Glutamatergic neuron (in vitro differentiated cells): ENCODE data around the gene C11orf24. TPM values are rescaled to one million over a fixed set of nuclear protein-coding genes. Genes with fewer than 3 reads are reported as not detected.

ENCODE experiments used
- DNase-seq: peaks from one replicate; pipeline ENCODE4 v3.0.0; 2022
- H3K27ac Mint-ChIP-seq: one replicate; pipeline ENCODE4 v1.8.0; 2020; ENCODE audit warnings: mild to moderate bottlenecking, mixed read lengths, inconsistent platforms; ENCODE audit not compliant: unreplicated experiment
- H3K27me3 Mint-ChIP-seq: one replicate; pipeline ENCODE4 v1.8.0; 2020; ENCODE audit warnings: mild to moderate bottlenecking, moderate library complexity, mixed read lengths, inconsistent platforms; ENCODE audit not compliant: unreplicated experiment
- H3K36me3 Mint-ChIP-seq: one replicate; pipeline ENCODE4 v1.8.0; 2020; ENCODE audit warnings: mild to moderate bottlenecking, mixed read lengths, inconsistent platforms; ENCODE audit not compliant: unreplicated experiment
- H3K4me1 Mint-ChIP-seq: one replicate; pipeline ENCODE4 v1.8.0; 2020; ENCODE audit warnings: mild to moderate bottlenecking, low read depth, mixed read lengths, inconsistent platforms; ENCODE audit not compliant: unreplicated experiment
- H3K4me3 Mint-ChIP-seq: one replicate; pipeline ENCODE4 v1.8.0; 2020; ENCODE audit warnings: mild to moderate bottlenecking, mixed read lengths, inconsistent platforms; ENCODE audit not compliant: unreplicated experiment
- H3K9me3 Mint-ChIP-seq: one replicate; pipeline ENCODE4 v1.8.0; 2020; ENCODE audit warnings: mild to moderate bottlenecking, moderate library complexity, mixed read lengths, inconsistent platforms; ENCODE audit not compliant: unreplicated experiment
- CTCF ChIP-seq: fragments of 200-600 bp; sonication (generic); IDR thresholded peaks from one replicate; pipeline ENCODE4 v1.5.0; 2021; ENCODE audit not compliant: partially characterized antibody, unreplicated experiment
- total RNA-seq: library from RNA; stranded (reverse); fragmentation: NEBNext Ultra II Directional; extraction: Animal tissue kit (Norgen Biotek cat#: 25700); gene quantifications from one replicate; pipeline ENCODE4 v1.2.1, GENCODE V29; 2021; ENCODE audit not compliant: unreplicated experiment

Gene C11orf24
- total RNA-seq, 1 donor from 2014 or later: 58.4 TPM

GRCh38 chr11:68273026-68273738 lies 1.4 kb upstream of the C11orf24 start:
- no peaks in the 10 kb centered on the region for H3K9me3 Mint-ChIP-seq
- no peak for TF ChIP-seq CTCF
- H3K27me3 Mint-ChIP-seq: peaks cover 4% of the 10 kb centered on the region
- H3K36me3 Mint-ChIP-seq: no peaks in the 10 kb centered on the region
- H3K27ac Mint-ChIP-seq: peak overlapping the region; percentile 99
- H3K4me1 Mint-ChIP-seq: peaks cover 18% of the 10 kb centered on the region
- DNase-seq: no peak
- H3K4me3 Mint-ChIP-seq: peak overlapping the region; percentile 99

- H3K9me3 Mint-ChIP-seq: no peaks in the 10 kb centered on the region
- no peaks in the 10 kb centered on the region for H3K36me3 Mint-ChIP-seq
- TF ChIP-seq CTCF: peak; percentile 62
- peaks cover 18% of the 10 kb centered on the region for H3K4me1 Mint-ChIP-seq
- peak overlapping the region; percentile 98 for H3K4me3 Mint-ChIP-seq
- peaks cover 4% of the 10 kb centered on the region for H3K27me3 Mint-ChIP-seq
- peak overlapping the region; percentile 99 for H3K27ac Mint-ChIP-seq
- peak; percentile 73 for DNase-seq
These were observed 571 bp downstream of the C11orf24 start for GRCh38 chr11:68271023-68271780.

GRCh38 chr11:68270196-68271022 lies 1.4 kb downstream of the C11orf24 start:
- Mint-ChIP-seq H3K4me3 (peak overlapping the region; percentile 98), H3K27ac (peak overlapping the region; percentile 99), H3K36me3 (no peaks in the 10 kb centered on the region), H3K27me3 (peaks cover 4% of the 10 kb centered on the region), H3K4me1 (peaks cover 16% of the 10 kb centered on the region), H3K9me3 (no peaks in the 10 kb centered on the region)
- no peak for TF ChIP-seq CTCF
- no peak for DNase-seq

- peak overlapping the region; percentile 74 for H3K27ac Mint-ChIP-seq
- TF ChIP-seq CTCF: no peak
- DNase-seq: no peak
- peaks cover 4% of the 10 kb centered on the region for H3K27me3 Mint-ChIP-seq
- peaks cover 1% of the 10 kb centered on the region for H3K9me3 Mint-ChIP-seq
- H3K4me1 Mint-ChIP-seq: peaks cover 16% of the 10 kb centered on the region
- H3K4me3 Mint-ChIP-seq: peak overlapping the region; percentile 47
- H3K36me3 Mint-ChIP-seq: peaks cover 5% of the 10 kb centered on the region
These were observed 2.2 kb downstream of the C11orf24 start for GRCh38 chr11:68269414-68270081.
